Activated B cell treated with CpG ODN at 0.5 μM for 24 hours (primary cell): Measurements from ENCODE around the gene CAVIN4. TPM values are rescaled to one million over a fixed set of nuclear protein-coding genes. Genes with fewer than 3 reads are reported as not detected.

Experiments used
- ATAC-seq: fragments of 200-7000 bp; cut with Tn5 transposase; one replicate; pipeline ENCODE4 v1.10.0; 2021; ENCODE audit warnings: low read depth, mild to moderate bottlenecking, moderate library complexity
- CTCF ChIA-PET: fragments of 350-600 bp; sonication (Branson Sonifier 250); formaldehyde crosslinking; loops from one replicate; lab custom pipeline; 2021; ENCODE audit warnings: antibody characterized with exemption; lab: Charles Lee
- POLR2A ChIA-PET: fragments of 350-600 bp; sonication (Branson Sonifier 250); formaldehyde crosslinking; loops from one replicate; lab custom pipeline; 2021; ENCODE audit warnings: antibody characterized with exemption; lab: Charles Lee
- DNase-seq: peaks from one replicate; pipeline ENCODE4 v3.0.0; 2022
- H3K27ac Mint-ChIP-seq: one replicate; pipeline ENCODE4 v1.8.0; 2020; ENCODE audit warnings: mixed read lengths
- H3K27me3 Mint-ChIP-seq: one replicate; pipeline ENCODE4 v1.8.0; 2021; ENCODE audit warnings: mixed read lengths
- H3K36me3 Mint-ChIP-seq: one replicate; pipeline ENCODE4 v1.8.0; 2021; ENCODE audit warnings: low read depth, mixed read lengths
- H3K4me1 Mint-ChIP-seq: one replicate; pipeline ENCODE4 v1.8.0; 2021; ENCODE audit warnings: mixed read lengths
- H3K4me3 Mint-ChIP-seq: one replicate; pipeline ENCODE4 v1.8.0; 2020; ENCODE audit warnings: mild to moderate bottlenecking, mixed read lengths
- H3K9me3 Mint-ChIP-seq: one replicate; pipeline ENCODE4 v1.8.0; 2020; ENCODE audit warnings: mixed read lengths
- CTCF ChIP-seq: fragments of 200-600 bp; IDR thresholded peaks from one replicate; pipeline ENCODE4 v1.8.0; 2022; ENCODE audit warnings: antibody characterized with exemption, mild to moderate bottlenecking
- intact Hi-C: fragments of 100-400 bp; cut with micrococcal nuclease; formaldehyde crosslinking; loops from one replicate; pipeline ENCODE4 v1.15.1; 2024
- total RNA-seq: library from RNA; stranded (reverse); gene quantifications from 2 replicates; pipeline ENCODE4 v1.2.3, GENCODE V29; 2022

CAVIN4 gene
- total RNA-seq, 1 donor from 2014 or later = 0.09 TPM

- Mint-ChIP-seq H3K27me3 (no peaks in the 10 kb centered on the region), H3K36me3 (no peaks in the 10 kb centered on the region), H3K4me3 (no peak overlapping the region), H3K4me1 (no peaks in the 10 kb centered on the region), H3K27ac (no peak overlapping the region), H3K9me3 (peaks cover 4% of the 10 kb centered on the region)
- no peak for DNase-seq
- TF ChIP-seq CTCF = no peak
- ChIA-PET POLR2A (no interaction called here), CTCF (no interaction called here)
- ATAC-seq = no peak
- intact Hi-C loops = no loop called here
Observed at GRCh38 chr9:100575006-100575405, 2.9 kb upstream of the CAVIN4 start.

- no peak overlapping the region for H3K4me3 Mint-ChIP-seq
- H3K4me1 Mint-ChIP-seq = no peaks in the 10 kb centered on the region
- POLR2A ChIA-PET = no interaction called here
- no peaks in the 10 kb centered on the region for H3K27me3 Mint-ChIP-seq
- H3K27ac Mint-ChIP-seq = no peak overlapping the region
- CTCF ChIA-PET = no interaction called here
- intact Hi-C loops = no loop called here
- no peaks in the 10 kb centered on the region for H3K36me3 Mint-ChIP-seq
- ATAC-seq = no peak
- DNase-seq = no peak
- no peaks in the 10 kb centered on the region for H3K9me3 Mint-ChIP-seq
- no peak for TF ChIP-seq CTCF
Observed at GRCh38 chr9:100575765-100576386, 2.0 kb upstream of the CAVIN4 start.

- intact Hi-C loops = no loop called here
- ATAC-seq = no peak
- no peak for TF ChIP-seq CTCF
- Mint-ChIP-seq H3K36me3 (no peaks in the 10 kb centered on the region), H3K9me3 (no peaks in the 10 kb centered on the region), H3K4me1 (no peaks in the 10 kb centered on the region), H3K27ac (no peak overlapping the region), H3K4me3 (no peak overlapping the region), H3K27me3 (no peaks in the 10 kb centered on the region)
- DNase-seq = no peak
- ChIA-PET CTCF (no interaction called here), POLR2A (no interaction called here)
Observed at GRCh38 chr9:100578610-100579009, 731 bp downstream of the CAVIN4 start.

- H3K4me1 Mint-ChIP-seq = no peaks in the 10 kb centered on the region
- no peak for TF ChIP-seq CTCF
- POLR2A ChIA-PET = no interaction called here
- no peaks in the 10 kb centered on the region for H3K36me3 Mint-ChIP-seq
- no peaks in the 10 kb centered on the region for H3K27me3 Mint-ChIP-seq
- no peak for ATAC-seq
- CTCF ChIA-PET = no interaction called here
- H3K4me3 Mint-ChIP-seq = no peak overlapping the region
- no peaks in the 10 kb centered on the region for H3K9me3 Mint-ChIP-seq
- H3K27ac Mint-ChIP-seq = no peak overlapping the region
- no peak for DNase-seq
- intact Hi-C loops = no loop called here
Observed at GRCh38 chr9:100579665-100580064, 1.8 kb downstream of the CAVIN4 start.

GRCh38 chr9:100580257-100580656 is 2.4 kb downstream of the CAVIN4 start:
- Mint-ChIP-seq H3K27ac (no peak overlapping the region), H3K9me3 (no peaks in the 10 kb centered on the region), H3K4me3 (no peak overlapping the region), H3K36me3 (no peaks in the 10 kb centered on the region), H3K27me3 (no peaks in the 10 kb centered on the region), H3K4me1 (no peaks in the 10 kb centered on the region)
- DNase-seq = no peak
- intact Hi-C loops = no loop called here
- ChIA-PET POLR2A (no interaction called here), CTCF (no interaction called here)
- no peak for ATAC-seq
- TF ChIP-seq CTCF = no peak
